Motor neuron (in vitro differentiated cells): ENCODE measurements around the gene TRMT5. TPM values are rescaled to one million over a fixed set of nuclear protein-coding genes. Genes with fewer than 3 reads are reported as not detected.

Experiments used
- ATAC-seq, 8 experiments: fragments of 200-7000 bp; cut with Tn5 transposase; replicated peaks in 6 of 8; 2 replicates each; pipeline ENCODE4 v1.8.0; 2021; ENCODE audit warnings: mild to moderate bottlenecking in 8 of 8, moderate library complexity in 8 of 8
- H3K27ac ChIP-seq, 2 donors: fragments of 250-450 bp; sonication (Bioruptor Pico); 2 replicates each; pipeline ENCODE4 v1.9.0; 2021; ENCODE audit warnings: antibody characterized with exemption in 2 of 2, mild to moderate bottlenecking in 2 of 2, moderate library complexity in 1 of 2
- H3K4me1 ChIP-seq, 2 donors: fragments of 250-450 bp; sonication (Bioruptor Pico); replicated peaks in 1 of 2; 2 replicates each; pipeline ENCODE4 v1.6.1; 2021; ENCODE audit warnings: antibody characterized with exemption in 2 of 2, mild to moderate bottlenecking in 2 of 2, moderate library complexity in 1 of 2
- H3K4me3 ChIP-seq, 5 donors: fragments of 250-450 bp; sonication (Bioruptor Pico); 2 replicates each; pipeline ENCODE4 v1.9.0; 2021; ENCODE audit warnings: antibody characterized with exemption in 5 of 5, mild to moderate bottlenecking in 5 of 5, moderate library complexity in 4 of 5
- WGBS, 10 experiments: fragments of 450-650 bp; shearing (Covaris generic); methylation state at CpG; one replicate each; pipeline ENCODE4 v1.0.0; 2022; 5-methylcytosine and 5-hydroxymethylcytosine counted together
- in situ Hi-C, 9 experiments: fragments of 400-800 bp; cut with MboI; loops; one replicate each; pipeline ENCODE4 v1.15.0; 2021; ENCODE audit warnings: low sequenced_read_pairs in 9 of 9, low pct_unique_long_range_greater_than_20kb in 2 of 9; ENCODE audit not compliant: unreplicated experiment in 9 of 9
- total RNA-seq, 8 experiments: library from RNA; unstranded; fragments of 300-600 nt; gene quantifications; 2 replicates each; pipeline versions ENCODE4 v1.2.3 to v1.2.4, GENCODE V29; 2022

Gene TRMT5
- total RNA-seq, 8 experiments from 2014 or later, result 7.9 to 21.2 (median 12.3) TPM

GRCh38 chr14:60958146-60958545 lies 22.7 kb downstream of the TRMT5 start:
- ATAC-seq, result no peak
- Histone ChIP-seq H3K4me3 (no peak overlapping the region), H3K4me1 (no peaks in the 10 kb centered on the region), H3K27ac (no peak overlapping the region)
- in situ Hi-C loops, result no loop called here

GRCh38 chr14:60956632-60957031 lies 24.2 kb downstream of the TRMT5 start:
- in situ Hi-C loops, result no loop called here
- Histone ChIP-seq H3K4me3 (no peak overlapping the region), H3K4me1 (no peaks in the 10 kb centered on the region), H3K27ac (no peak overlapping the region)
- ATAC-seq, result no peak
- 60 to 100% (median 90%) methylated on average over 1 of the region's 1 CpG for WGBS, 10 experiments

- 88 to 100% (median 94%) methylated on average over 1 to 4 of the region's 4 CpGs for WGBS, 10 experiments
- in situ Hi-C loops, result no loop called here
- Histone ChIP-seq H3K27ac (no peak overlapping the region), H3K4me1 (no peaks in the 10 kb centered on the region), H3K4me3 (no peak overlapping the region)
- no peak for ATAC-seq
Observed at GRCh38 chr14:60956202-60956601, 24.7 kb downstream of the TRMT5 start.

GRCh38 chr14:60951776-60952435 lies 29.0 kb downstream of the TRMT5 start:
- ATAC-seq, result peak in 1 of 8 experiments; percentile 71
- 0 to 88% (median 50%) methylated on average over 1 to 3 of the region's 3 CpGs for WGBS, 10 experiments
- Histone ChIP-seq H3K4me1 (no peaks in the 10 kb centered on the region), H3K27ac (no peak overlapping the region), H3K4me3 (no peak overlapping the region)
- in situ Hi-C loops, result no loop called here

GRCh38 chr14:60946773-60947172 lies 34.1 kb downstream of the TRMT5 start:
- in situ Hi-C loops, result no loop called here

GRCh38 chr14:60945984-60946383 lies 34.9 kb downstream of the TRMT5 start:
- Histone ChIP-seq H3K27ac (no peak overlapping the region), H3K4me3 (no peak overlapping the region), H3K4me1 (peaks cover 4 to 7% of the 10 kb centered on the region in 2 donors)
- 40 to 100% (median 90%) methylated on average over 1 of the region's 1 CpG for WGBS, 10 experiments
- ATAC-seq, result no peak
- in situ Hi-C loops, result no loop called here

More at GRCh38 chr14:60946773-60947172, 34.1 kb downstream of the TRMT5 start:
- no peak overlapping the region for H3K27ac ChIP-seq
- no peak overlapping the region for H3K4me3 ChIP-seq
- ATAC-seq, result no peak
- 60 to 100% (median 88%) methylated on average over 1 to 2 of the region's 3 CpGs; no CpG with 5 or more reads in 1 of the 10 experiments for WGBS, 10 experiments
- H3K4me1 ChIP-seq, result peaks cover 4 to 7% of the 10 kb centered on the region in 2 donors

GRCh38 chr14:60944204-60944603 lies 36.7 kb downstream of the TRMT5 start:
- H3K4me1 ChIP-seq, result peaks cover 4 to 7% of the 10 kb centered on the region in 2 donors
- H3K27ac ChIP-seq, result no peak overlapping the region
- no peak overlapping the region for H3K4me3 ChIP-seq
- WGBS, 10 experiments, result 0 to 65% (median 32%) methylated on average over 1 to 4 of the region's 4 CpGs; no CpG with 5 or more reads in 3 of the 10 experiments
- in situ Hi-C loops, result no loop called here
- ATAC-seq, result peak; percentile 30 to 74 (median 46)

GRCh38 chr14:60943637-60944032 lies 37.2 kb downstream of the TRMT5 start:
- 0 to 100% (median 63%) methylated on average over 1 of the region's 1 CpG; no CpG with 5 or more reads in 1 of the 10 experiments for WGBS, 10 experiments
- Histone ChIP-seq H3K27ac (no peak overlapping the region), H3K4me1 (peaks cover 4 to 7% of the 10 kb centered on the region in 2 donors), H3K4me3 (no peak overlapping the region)
- peak in 3 of 8 experiments; percentile 28 to 74 (median 55) for ATAC-seq
- in situ Hi-C loops, result no loop called here

- Histone ChIP-seq H3K4me1 (peaks cover 0 to 3% of the 10 kb centered on the region in 2 donors), H3K27ac (no peak overlapping the region)
- in situ Hi-C loops, result no loop called here
Observed at GRCh38 chr14:60935319-60935718, 45.6 kb downstream of the TRMT5 start.

GRCh38 chr14:60933920-60934655 lies 46.8 kb downstream of the TRMT5 start:
- peaks cover 0 to 3% of the 10 kb centered on the region in 2 donors for H3K4me1 ChIP-seq
- H3K4me3 ChIP-seq, result no peak overlapping the region
- in situ Hi-C loops, result no loop called here
- WGBS, 10 experiments, result 64 to 100% (median 91%) methylated on average over 1 to 8 of the region's 8 CpGs
- no peak overlapping the region for H3K27ac ChIP-seq
- no peak for ATAC-seq

More at GRCh38 chr14:60935319-60935718, 45.6 kb downstream of the TRMT5 start:
- no peak overlapping the region for H3K4me3 ChIP-seq
- ATAC-seq, result no peak

GRCh38 chr14:60931218-60931617 lies 49.7 kb downstream of the TRMT5 start:
- ATAC-seq, result peak; percentile 32 to 94 (median 78)
- in situ Hi-C loops, result no loop called here
- WGBS, 10 experiments, result 20 to 83% (median 40%) methylated on average over 1 of the region's 1 CpG; no CpG with 5 or more reads in 7 of the 10 experiments
- H3K27ac ChIP-seq, result no peak overlapping the region
- peaks cover 0 to 3% of the 10 kb centered on the region in 2 donors for H3K4me1 ChIP-seq
- H3K4me3 ChIP-seq, result no peak overlapping the region

- ATAC-seq, result no peak
- Histone ChIP-seq H3K4me1 (peaks cover 0 to 3% of the 10 kb centered on the region in 2 donors), H3K4me3 (no peak overlapping the region), H3K27ac (no peak overlapping the region)
- 100% methylated on average over 1 to 3 of the region's 3 CpGs; no CpG with 5 or more reads in 4 of the 10 experiments for WGBS, 10 experiments
- in situ Hi-C loops, result no loop called here
Observed at GRCh38 chr14:60926002-60926401, 54.9 kb downstream of the TRMT5 start.

GRCh38 chr14:60925286-60925685 lies 55.6 kb downstream of the TRMT5 start:
- Histone ChIP-seq H3K4me1 (no peaks in the 10 kb centered on the region), H3K27ac (no peak overlapping the region), H3K4me3 (no peak overlapping the region)
- 71 to 100% (median 94%) methylated on average over 1 of the region's 1 CpG for WGBS, 10 experiments
- in situ Hi-C loops, result no loop called here
- no peak for ATAC-seq
